Neural cell (in vitro differentiated cells): Measurements from ENCODE around the gene TOB1. TPM values are rescaled to one million over a fixed set of nuclear protein-coding genes. Genes with fewer than 3 reads are reported as not detected.

ENCODE experiments used
- H2AFZ ChIP-seq: fragments of 200-600, 300-800 bp; sonication (generic), shearing (Covaris generic); 2 replicates; pipeline ENCODE4 v1.6.0; 2014; ENCODE audit warnings: low read depth, mild to moderate bottlenecking, antibody characterized with exemption, low read length, moderate library complexity
- H3F3A ChIP-seq: fragments of 200-600 bp; shearing (Covaris generic); 2 replicates; pipeline ENCODE4 v1.6.1; 2016; ENCODE audit warnings: mild to moderate bottlenecking, moderate library complexity, mixed read lengths, antibody characterized with exemption, low read length; ENCODE audit not compliant: insufficient read depth, poor library complexity, severe bottlenecking
- H3K27ac ChIP-seq: fragments of 200-600, 300-800 bp; sonication (generic), shearing (Covaris generic); 2 replicates; pipeline ENCODE4 v1.5.1; 2014; ENCODE audit warnings: mild to moderate bottlenecking, low read length, moderate library complexity
- H3K27me3 ChIP-seq: fragments of 300-800, 200-600 bp; sonication (generic), shearing (Covaris generic); 2 replicates; pipeline ENCODE4 v1.6.0; 2014; ENCODE audit warnings: mild to moderate bottlenecking, low read depth, low read length, moderate library complexity; ENCODE audit not compliant: insufficient read depth
- H3K36me3 ChIP-seq: fragments of 300-800, 200-600 bp; sonication (generic), shearing (Covaris generic); 2 replicates; pipeline ENCODE4 v1.5.1; 2014; ENCODE audit warnings: mild to moderate bottlenecking, antibody characterized with exemption, low read length, moderate library complexity; ENCODE audit not compliant: insufficient read depth
- H3K4me2 ChIP-seq: fragments of 300-800, 200-600 bp; sonication (generic), shearing (Covaris generic); 2 replicates; pipeline ENCODE4 v1.6.0; 2014; ENCODE audit warnings: mild to moderate bottlenecking, low read length
- H3K4me3 ChIP-seq: fragments of 300-800, 200-600 bp; sonication (generic), shearing (Covaris generic); 2 replicates; pipeline ENCODE4 v1.5.1; 2014; ENCODE audit warnings: mild to moderate bottlenecking, low read length, moderate library complexity
- H3K79me2 ChIP-seq: fragments of 200-600 bp; shearing (Covaris generic); replicated peaks from 2 replicates; pipeline ENCODE4 v1.6.0; 2014; ENCODE audit warnings: mild to moderate bottlenecking, low read length, moderate library complexity; ENCODE audit not compliant: insufficient read depth
- H3K9ac ChIP-seq: fragments of 300-800, 200-600 bp; sonication (generic), shearing (Covaris generic); 2 replicates; pipeline ENCODE4 v1.6.1; 2016; ENCODE audit warnings: mild to moderate bottlenecking, low read length, mixed read lengths
- H3K9me2 ChIP-seq: fragments of 200-600 bp; shearing (Covaris generic); 2 replicates; pipeline ENCODE4 v1.6.1; 2016; ENCODE audit warnings: mild to moderate bottlenecking, low read length, mixed read lengths; ENCODE audit not compliant: insufficient read depth
- H3K9me3 ChIP-seq: fragments of 200-600, 300-800 bp; sonication (generic), shearing (Covaris generic); 2 replicates; pipeline ENCODE4 v1.6.1; 2016; ENCODE audit warnings: mild to moderate bottlenecking, mixed run types, low read length, moderate library complexity, mixed read lengths
- H4K20me1 ChIP-seq: fragments of 200-600 bp; shearing (Covaris generic); 2 replicates; pipeline ENCODE4 v1.6.1; 2016; ENCODE audit warnings: mild to moderate bottlenecking, mixed run types; ENCODE audit not compliant: insufficient read depth
- EP300 ChIP-seq: fragments of 450-650 bp; conservative IDR thresholded peaks from 2 replicates; pipeline ENCODE4 v1.6.1; 2014; ENCODE audit warnings: antibody characterized with exemption, mild to moderate bottlenecking, moderate library complexity; ENCODE audit not compliant: poor library complexity, severe bottlenecking
- EZH2 ChIP-seq: fragments of 200-600, 300-800 bp; shearing (Covaris generic), sonication (generic); IDR thresholded peaks from 2 replicates; pipeline ENCODE4 v1.6.1; 2014; ENCODE audit warnings: antibody characterized with exemption, low read length, borderline replicate concordance, mild to moderate bottlenecking; ENCODE audit not compliant: insufficient read depth, poor library complexity, severe bottlenecking
- MXI1 ChIP-seq: fragments of 450-650 bp; conservative IDR thresholded peaks from 2 replicates; pipeline ENCODE4 v1.6.1; 2014; ENCODE audit warnings: antibody characterized with exemption, mild to moderate bottlenecking; ENCODE audit not compliant: poor library complexity, severe bottlenecking
- POLR2AphosphoS5 ChIP-seq: IDR thresholded peaks from 2 replicates; pipeline ENCODE4 v1.6.1; 2012
- RAD21 ChIP-seq: fragments of 450-650 bp; conservative IDR thresholded peaks from 2 replicates; pipeline ENCODE4 v1.6.1; 2014; ENCODE audit warnings: antibody characterized with exemption, mild to moderate bottlenecking, moderate library complexity
- SMC3 ChIP-seq: fragments of 450-650 bp; conservative IDR thresholded peaks from 2 replicates; pipeline ENCODE4 v1.6.1; 2014; ENCODE audit warnings: antibody characterized with exemption, mild to moderate bottlenecking, moderate library complexity; ENCODE audit not compliant: poor library complexity
- TAF1 ChIP-seq: IDR thresholded peaks from 2 replicates; pipeline ENCODE4 v1.6.1; 2012; ENCODE audit warnings: low read depth
- polyA plus RNA-seq: library from polyadenylated mRNA; depleted of rRNA; stranded (reverse); fragments of >200 nt; gene quantifications from 2 replicates; pipeline ENCODE4 v1.2.3, GENCODE V29; 2014
- TF ChIP-seq, protein P1 (sequence below): fragments of 450-650 bp; IDR thresholded peaks from 2 replicates; pipeline ENCODE4 v1.5.1; 2014; ENCODE audit warnings: antibody characterized with exemption, mild to moderate bottlenecking, moderate library complexity; ENCODE audit not compliant: poor library complexity, severe bottlenecking
- TF ChIP-seq, protein P2 (sequence below): IDR thresholded peaks from 2 replicates; pipeline ENCODE4 v1.6.1; 2012; ENCODE audit warnings: borderline replicate concordance

TOB1 gene
- polyA plus RNA-seq, 1 donor from 2014 or later: 8.9 TPM

GRCh38 chr17:50829332-50829731, 36.8 kb downstream of the TOB1 start:
- H2AFZ ChIP-seq: no peak overlapping the region
- H3K9ac ChIP-seq: no peak overlapping the region
- no peaks in the 10 kb centered on the region for H3F3A ChIP-seq
- no peak overlapping the region for H3K4me2 ChIP-seq
- H3K27ac ChIP-seq: no peak overlapping the region
- TF ChIP-seq, protein P1, sequence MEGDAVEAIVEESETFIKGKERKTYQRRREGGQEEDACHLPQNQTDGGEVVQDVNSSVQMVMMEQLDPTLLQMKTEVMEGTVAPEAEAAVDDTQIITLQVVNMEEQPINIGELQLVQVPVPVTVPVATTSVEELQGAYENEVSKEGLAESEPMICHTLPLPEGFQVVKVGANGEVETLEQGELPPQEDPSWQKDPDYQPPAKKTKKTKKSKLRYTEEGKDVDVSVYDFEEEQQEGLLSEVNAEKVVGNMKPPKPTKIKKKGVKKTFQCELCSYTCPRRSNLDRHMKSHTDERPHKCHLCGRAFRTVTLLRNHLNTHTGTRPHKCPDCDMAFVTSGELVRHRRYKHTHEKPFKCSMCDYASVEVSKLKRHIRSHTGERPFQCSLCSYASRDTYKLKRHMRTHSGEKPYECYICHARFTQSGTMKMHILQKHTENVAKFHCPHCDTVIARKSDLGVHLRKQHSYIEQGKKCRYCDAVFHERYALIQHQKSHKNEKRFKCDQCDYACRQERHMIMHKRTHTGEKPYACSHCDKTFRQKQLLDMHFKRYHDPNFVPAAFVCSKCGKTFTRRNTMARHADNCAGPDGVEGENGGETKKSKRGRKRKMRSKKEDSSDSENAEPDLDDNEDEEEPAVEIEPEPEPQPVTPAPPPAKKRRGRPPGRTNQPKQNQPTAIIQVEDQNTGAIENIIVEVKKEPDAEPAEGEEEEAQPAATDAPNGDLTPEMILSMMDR: no peak
- no peak for TF ChIP-seq MXI1
- no peak for TF ChIP-seq TAF1
- TF ChIP-seq, protein P2, sequence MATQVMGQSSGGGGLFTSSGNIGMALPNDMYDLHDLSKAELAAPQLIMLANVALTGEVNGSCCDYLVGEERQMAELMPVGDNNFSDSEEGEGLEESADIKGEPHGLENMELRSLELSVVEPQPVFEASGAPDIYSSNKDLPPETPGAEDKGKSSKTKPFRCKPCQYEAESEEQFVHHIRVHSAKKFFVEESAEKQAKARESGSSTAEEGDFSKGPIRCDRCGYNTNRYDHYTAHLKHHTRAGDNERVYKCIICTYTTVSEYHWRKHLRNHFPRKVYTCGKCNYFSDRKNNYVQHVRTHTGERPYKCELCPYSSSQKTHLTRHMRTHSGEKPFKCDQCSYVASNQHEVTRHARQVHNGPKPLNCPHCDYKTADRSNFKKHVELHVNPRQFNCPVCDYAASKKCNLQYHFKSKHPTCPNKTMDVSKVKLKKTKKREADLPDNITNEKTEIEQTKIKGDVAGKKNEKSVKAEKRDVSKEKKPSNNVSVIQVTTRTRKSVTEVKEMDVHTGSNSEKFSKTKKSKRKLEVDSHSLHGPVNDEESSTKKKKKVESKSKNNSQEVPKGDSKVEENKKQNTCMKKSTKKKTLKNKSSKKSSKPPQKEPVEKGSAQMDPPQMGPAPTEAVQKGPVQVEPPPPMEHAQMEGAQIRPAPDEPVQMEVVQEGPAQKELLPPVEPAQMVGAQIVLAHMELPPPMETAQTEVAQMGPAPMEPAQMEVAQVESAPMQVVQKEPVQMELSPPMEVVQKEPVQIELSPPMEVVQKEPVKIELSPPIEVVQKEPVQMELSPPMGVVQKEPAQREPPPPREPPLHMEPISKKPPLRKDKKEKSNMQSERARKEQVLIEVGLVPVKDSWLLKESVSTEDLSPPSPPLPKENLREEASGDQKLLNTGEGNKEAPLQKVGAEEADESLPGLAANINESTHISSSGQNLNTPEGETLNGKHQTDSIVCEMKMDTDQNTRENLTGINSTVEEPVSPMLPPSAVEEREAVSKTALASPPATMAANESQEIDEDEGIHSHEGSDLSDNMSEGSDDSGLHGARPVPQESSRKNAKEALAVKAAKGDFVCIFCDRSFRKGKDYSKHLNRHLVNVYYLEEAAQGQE: no peak
- TF ChIP-seq SMC3: no peak
- no peak for TF ChIP-seq EZH2
- no peak for TF ChIP-seq EP300
- TF ChIP-seq RAD21: no peak
- no peak for TF ChIP-seq POLR2AphosphoS5
- H3K36me3 ChIP-seq: no peaks in the 10 kb centered on the region
- H3K79me2 ChIP-seq: no peaks in the 10 kb centered on the region
- H3K9me3 ChIP-seq: no peaks in the 10 kb centered on the region
- H3K9me2 ChIP-seq: no peaks in the 10 kb centered on the region
- H3K27me3 ChIP-seq: no peaks in the 10 kb centered on the region
- no peak overlapping the region for H3K4me3 ChIP-seq
- no peaks in the 10 kb centered on the region for H4K20me1 ChIP-seq

DNA sequence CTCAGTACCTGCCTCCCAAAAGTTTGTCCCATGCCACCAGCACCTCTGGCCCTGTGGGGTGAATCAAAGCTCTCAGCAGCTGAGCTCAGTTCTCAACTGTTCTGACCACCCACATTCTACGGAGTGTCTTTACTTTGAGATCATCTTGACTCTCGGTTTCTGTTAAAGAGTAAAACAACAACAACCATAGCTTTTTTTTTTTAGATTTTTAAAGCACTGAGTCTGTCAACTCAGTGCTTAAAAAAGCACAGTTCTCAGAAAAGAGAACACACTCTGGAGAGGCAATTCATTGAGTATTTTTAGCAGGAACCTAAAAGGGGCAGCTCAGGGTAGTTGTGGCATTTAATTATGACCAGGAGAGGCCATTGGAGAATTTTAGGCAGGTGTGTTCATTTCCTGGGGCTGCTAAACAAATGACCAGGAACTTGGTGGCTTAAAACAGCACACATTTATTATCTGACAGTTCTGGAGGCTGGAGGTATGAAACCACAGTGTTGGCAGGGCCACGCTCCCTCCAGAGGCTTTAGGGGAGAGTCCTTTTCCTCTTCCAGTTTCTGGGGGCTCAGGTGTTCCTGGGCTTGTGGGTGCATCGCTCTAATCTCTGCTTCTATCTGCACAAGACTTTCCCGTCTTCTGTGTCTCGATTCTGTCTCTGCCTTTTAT, 37.5 kb downstream of the TOB1 start:
- Histone ChIP-seq H3K27me3 (no peaks in the 10 kb centered on the region), H4K20me1 (no peaks in the 10 kb centered on the region), H2AFZ (no peak overlapping the region), H3F3A (no peaks in the 10 kb centered on the region), H3K4me3 (no peak overlapping the region), H3K4me2 (no peak overlapping the region), H3K9me2 (no peaks in the 10 kb centered on the region), H3K36me3 (no peaks in the 10 kb centered on the region), H3K9ac (no peak overlapping the region), H3K27ac (no peak overlapping the region), H3K79me2 (no peaks in the 10 kb centered on the region), H3K9me3 (no peaks in the 10 kb centered on the region)
- TF ChIP-seq POLR2AphosphoS5 (no peak), EZH2 (no peak), TAF1 (no peak), RAD21 (no peak), MXI1 (no peak), EP300 (no peak), SMC3 (no peak)
- TF ChIP-seq, protein P2: no peak
